ENCODE measurements around the gene ARL15. TPM values are rescaled to one million over a fixed set of nuclear protein-coding genes. Genes with fewer than 3 reads are reported as not detected.
A peak's percentile ranks its signal among the peaks of the same experiment; 100 is the strongest.

ARL15 gene
- total RNA-seq, 1 experiment from 2014 or later, result 6.9 TPM

GRCh38 chr5:54309691-54310432, 511 bp downstream of the ARL15 start:
- ATAC-seq (peak; percentile 41), DNase-seq (peak; percentile 27)
- BruUV-seq (replicated peaks), result no TSS peak
- Histone ChIP-seq H3K9me3 (ENCODE audit: low read length) (no peaks in the 10 kb centered on the region), H3K4me1 (ENCODE audit: insufficient read depth, low read length) (peaks cover 9% of the 10 kb centered on the region; the same call in 1 of the 2 replicates), H3K79me2 (ENCODE audit: low read length) (peaks cover 13% of the 10 kb centered on the region), H2AFZ (ENCODE audit: low read length) (peak overlapping the region; percentile 87), H3K4me2 (ENCODE audit: low read length) (peak overlapping the region; percentile 98), H3K9ac (ENCODE audit: low read length) (peak overlapping the region; percentile 76), H3K27ac (ENCODE audit: low read length) (no peak overlapping the region), H3K36me3 (ENCODE audit: low read depth, low read length) (no peaks in the 10 kb centered on the region), H3K9me2 (replicated peaks; ENCODE audit: low read length) (no peaks in the 10 kb centered on the region), H3K27me3 (ENCODE audit: low read length) (no peaks in the 10 kb centered on the region), H3F3A (ENCODE audit: low read length, unreplicated experiment) (no peaks in the 10 kb centered on the region), H4K20me1 (ENCODE audit: low read length) (no peaks in the 10 kb centered on the region), H3K4me3 (ENCODE audit: low read length) (peak overlapping the region; percentile 95)
- ChIA-PET POLR2A (ENCODE audit: unreplicated experiment) (interaction anchor here (0.6 to 0.7 kb wide), 4 partner anchors 75 to 595 kb away, joined by 3 to 6 read pairs (median 4); no protein-coding TSS in a partner anchor), CTCF (interaction anchor here (0.6 kb wide), 1 partner anchor 1195 kb away, joined by 3 read pairs; no protein-coding TSS in a partner anchor)
- intact Hi-C loops (cut with micrococcal nuclease), result loop anchor here (2.0 kb wide), 2 partner anchors 67 to 109 kb away; no protein-coding TSS in a partner anchor
- TF ChIP-seq EZH2phosphoT487 (IDR thresholded peaks at IDR 0.05; ENCODE audit: borderline replicate concordance, low read length) (no peak), EZH2 (IDR thresholded peaks at IDR 0.05; ENCODE audit: low read length, unreplicated experiment) (no peak)
- TF ChIP-seq, protein P1, sequence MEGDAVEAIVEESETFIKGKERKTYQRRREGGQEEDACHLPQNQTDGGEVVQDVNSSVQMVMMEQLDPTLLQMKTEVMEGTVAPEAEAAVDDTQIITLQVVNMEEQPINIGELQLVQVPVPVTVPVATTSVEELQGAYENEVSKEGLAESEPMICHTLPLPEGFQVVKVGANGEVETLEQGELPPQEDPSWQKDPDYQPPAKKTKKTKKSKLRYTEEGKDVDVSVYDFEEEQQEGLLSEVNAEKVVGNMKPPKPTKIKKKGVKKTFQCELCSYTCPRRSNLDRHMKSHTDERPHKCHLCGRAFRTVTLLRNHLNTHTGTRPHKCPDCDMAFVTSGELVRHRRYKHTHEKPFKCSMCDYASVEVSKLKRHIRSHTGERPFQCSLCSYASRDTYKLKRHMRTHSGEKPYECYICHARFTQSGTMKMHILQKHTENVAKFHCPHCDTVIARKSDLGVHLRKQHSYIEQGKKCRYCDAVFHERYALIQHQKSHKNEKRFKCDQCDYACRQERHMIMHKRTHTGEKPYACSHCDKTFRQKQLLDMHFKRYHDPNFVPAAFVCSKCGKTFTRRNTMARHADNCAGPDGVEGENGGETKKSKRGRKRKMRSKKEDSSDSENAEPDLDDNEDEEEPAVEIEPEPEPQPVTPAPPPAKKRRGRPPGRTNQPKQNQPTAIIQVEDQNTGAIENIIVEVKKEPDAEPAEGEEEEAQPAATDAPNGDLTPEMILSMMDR (conservative IDR thresholded peaks at IDR 0.05; ENCODE audit: low read depth, low read length), result no peak

DNA sequence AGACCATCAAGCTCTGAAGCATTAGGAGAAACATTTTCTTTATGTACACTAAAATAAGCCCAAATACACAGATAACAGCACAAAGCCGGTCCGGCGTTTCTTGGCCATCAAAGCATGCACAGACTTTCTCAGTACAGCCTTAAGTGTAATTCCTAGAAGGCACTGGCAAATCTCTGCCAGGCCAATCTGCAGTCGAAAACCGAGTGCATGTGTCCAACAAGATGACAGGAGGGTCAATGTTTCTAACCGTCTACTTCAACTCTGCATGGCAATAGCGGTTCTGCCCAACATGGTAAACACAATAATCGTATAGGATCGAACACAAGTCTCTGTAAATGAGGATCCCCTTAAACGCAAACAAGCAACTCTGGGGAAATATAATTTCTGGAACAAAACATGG, 1.1 kb downstream of the ARL15 start:
- TSS peak; percentile 40 for BruUV-seq (replicated peaks)
- Histone ChIP-seq H3K27ac (ENCODE audit: low read length) (no peak overlapping the region), H3K79me2 (ENCODE audit: low read length) (peaks cover 13% of the 10 kb centered on the region), H3K4me2 (ENCODE audit: low read length) (peak overlapping the region; percentile 98), H3K9me2 (replicated peaks; ENCODE audit: low read length) (no peaks in the 10 kb centered on the region), H3K9me3 (ENCODE audit: low read length) (no peaks in the 10 kb centered on the region), H3K27me3 (ENCODE audit: low read length) (no peaks in the 10 kb centered on the region), H2AFZ (ENCODE audit: low read length) (peak overlapping the region; percentile 87), H3K36me3 (ENCODE audit: low read depth, low read length) (no peaks in the 10 kb centered on the region), H3K4me3 (ENCODE audit: low read length) (peak overlapping the region; percentile 95), H3F3A (ENCODE audit: low read length, unreplicated experiment) (no peaks in the 10 kb centered on the region), H3K9ac (ENCODE audit: low read length) (peak overlapping the region; percentile 76), H3K4me1 (ENCODE audit: insufficient read depth, low read length) (peaks cover 9% of the 10 kb centered on the region; the same call in 1 of the 2 replicates), H4K20me1 (ENCODE audit: low read length) (no peaks in the 10 kb centered on the region)
- no peak for ATAC-seq
- DNase-seq, result no peak
- intact Hi-C loops (cut with micrococcal nuclease), result no loop called here
- TF ChIP-seq, protein P1 (conservative IDR thresholded peaks at IDR 0.05; ENCODE audit: low read depth, low read length), result no peak
- ChIA-PET POLR2A (ENCODE audit: unreplicated experiment) (interaction anchor here (0.7 kb wide), 1 partner anchor 55 kb away, joined by 3 read pairs; no protein-coding TSS in a partner anchor), CTCF (no interaction called here)

DNA sequence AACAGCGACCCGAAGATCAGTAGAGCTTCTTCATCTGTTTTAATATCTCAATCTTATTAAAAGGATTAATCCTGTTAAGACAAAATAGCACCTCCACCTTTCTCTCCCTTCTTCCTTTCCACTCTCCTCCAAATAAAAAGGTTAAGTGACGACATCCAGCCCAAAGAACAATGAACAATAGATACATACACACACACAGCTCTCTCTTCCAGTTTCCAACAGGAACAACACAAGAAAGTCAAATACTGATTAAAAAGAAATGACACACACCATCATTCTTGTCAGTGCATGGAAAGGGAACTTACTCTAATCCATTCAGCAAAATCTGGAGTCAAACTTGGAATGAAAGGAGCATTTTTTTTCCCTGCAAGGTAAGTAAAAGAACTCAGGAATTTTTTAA, 2.8 kb downstream of the ARL15 start:
- Histone ChIP-seq H3K36me3 (ENCODE audit: low read depth, low read length) (no peaks in the 10 kb centered on the region), H3K79me2 (ENCODE audit: low read length) (peaks cover 13% of the 10 kb centered on the region), H3K9me3 (ENCODE audit: low read length) (no peaks in the 10 kb centered on the region), H3K4me2 (ENCODE audit: low read length) (peak overlapping the region; percentile 98; the same call in 1 of the 2 replicates), H3K9me2 (replicated peaks; ENCODE audit: low read length) (no peaks in the 10 kb centered on the region), H3K27ac (ENCODE audit: low read length) (no peak overlapping the region), H3K4me1 (ENCODE audit: insufficient read depth, low read length) (peaks cover 9% of the 10 kb centered on the region; the same call in 1 of the 2 replicates), H3K9ac (ENCODE audit: low read length) (no peak overlapping the region), H2AFZ (ENCODE audit: low read length) (no peak overlapping the region), H3F3A (ENCODE audit: low read length, unreplicated experiment) (no peaks in the 10 kb centered on the region), H3K27me3 (ENCODE audit: low read length) (no peaks in the 10 kb centered on the region), H3K4me3 (ENCODE audit: low read length) (no peak overlapping the region), H4K20me1 (ENCODE audit: low read length) (no peaks in the 10 kb centered on the region)
- CTCF ChIA-PET, result interaction anchor here (0.9 kb wide), 1 partner anchor 64 kb away, joined by 3 read pairs; no protein-coding TSS in a partner anchor
- intact Hi-C loops (cut with micrococcal nuclease), result no loop called here
- TF ChIP-seq, protein P1 (conservative IDR thresholded peaks at IDR 0.05; ENCODE audit: low read depth, low read length), result no peak
- TF ChIP-seq EZH2 (IDR thresholded peaks at IDR 0.05; ENCODE audit: low read length, unreplicated experiment), result no peak
- no peak for TF ChIP-seq EZH2phosphoT487 (IDR thresholded peaks at IDR 0.05; ENCODE audit: borderline replicate concordance, low read length)
- no peak for DNase-seq
- no TSS peak for BruUV-seq (replicated peaks)
- POLR2A ChIA-PET (ENCODE audit: unreplicated experiment), result no interaction called here
- no peak for ATAC-seq

Data from PC-3 (cell line).